ENCODE results near the gene RAB40B.

GRCh38 chr17:82687871-82688270, 10.6 kb downstream of the RAB40B start:
- no peak for TF ChIP-seq CTCF (IDR thresholded peaks at IDR 0.05; ENCODE audit: low read depth, low read length)
- TF ChIP-seq EZH2phosphoT487 (IDR thresholded peaks at IDR 0.05; ENCODE audit: low read depth), result no peak
